HEK293 (cell line): ENCODE measurements around the gene ITGB3.

ENCODE experiments used
- CTCF ChIA-PET: fragments of 350-600 bp; formaldehyde crosslinking; extraction: SDS; loops from one replicate; lab custom pipeline; 2021; ENCODE audit warnings: antibody characterized with exemption; lab: Yijun Ruan, JAX
- POLR2A ChIA-PET: fragments of 300-600 bp; formaldehyde crosslinking; extraction: SDS; loops from one replicate; lab custom pipeline; 2020; ENCODE audit warnings: antibody characterized with exemption, inconsistent platforms; lab: Yijun Ruan, JAX
- H3K27ac ChIP-seq: fragments of 200-500 bp; sonication (Bioruptor generic); 2 replicates; pipeline ENCODE4 v1.5.1; 2014; ENCODE audit warnings: low read depth, low read length, control low read depth, inconsistent platforms; ENCODE audit errors: extremely low read depth
- H3K36me3 ChIP-seq, 2 experiments: fragments of 200-500 bp in 1 of 2; sonication (Bioruptor generic) in 1 of 2; 1 replicate in 1 of 2; 2 replicates in 1 of 2; pipeline ENCODE4 v1.5.1; 2014 to 2017; ENCODE audit warnings: inconsistent platforms in 2 of 2, low read length in 2 of 2; ENCODE audit not compliant: control insufficient read depth in 2 of 2, insufficient read depth in 1 of 2
- H3K4me1 ChIP-seq: fragments of 200-500 bp; sonication (Bioruptor generic); 2 replicates; pipeline ENCODE4 v1.5.1; 2014; ENCODE audit warnings: mild to moderate bottlenecking, low read length, inconsistent platforms; ENCODE audit not compliant: control insufficient read depth, insufficient read depth
- H3K4me3 ChIP-seq: 2 replicates; pipeline ENCODE4 v1.5.1; 2011; ENCODE audit warnings: low read depth, mild to moderate bottlenecking, control low read depth, low read length, moderate library complexity
- H3K9me3 ChIP-seq: fragments of 200-500 bp; sonication (Bioruptor generic); 2 replicates; pipeline ENCODE4 v1.5.1; 2014; ENCODE audit warnings: low read depth, low read length, inconsistent platforms; ENCODE audit not compliant: control insufficient read depth, insufficient read depth
- HOXD13 ChIP-seq: sonication (generic); formaldehyde crosslinking; IDR thresholded peaks from 2 replicates; pipeline ENCODE4 v1.8.0; 2022; ENCODE audit warnings: missing genetic modification reagents, borderline replicate concordance
- KLF8 ChIP-seq: fragments of 450-650 bp; formaldehyde crosslinking; IDR thresholded peaks from 2 replicates; pipeline ENCODE4 v1.5.1; 2016; ENCODE audit warnings: missing biosample characterization, missing genetic modification characterization
- KLF9 ChIP-seq: fragments of 450-650 bp; formaldehyde crosslinking; IDR thresholded peaks from 2 replicates; pipeline ENCODE4 v1.5.1; 2016; ENCODE audit warnings: missing biosample characterization, missing genetic modification characterization, low read depth
- TRIM28 ChIP-seq: IDR thresholded peaks from 2 replicates; pipeline ENCODE4 v1.6.1; 2011; ENCODE audit warnings: low read length, control low read depth, borderline replicate concordance
- ZNF112 ChIP-seq: fragments of 450-650 bp; formaldehyde crosslinking; IDR thresholded peaks from 2 replicates; pipeline ENCODE4 v1.5.0; 2017; ENCODE audit warnings: missing biosample characterization, missing genetic modification characterization
- ZNF140 ChIP-seq: fragments of 450-650 bp; formaldehyde crosslinking; IDR thresholded peaks from 2 replicates; pipeline ENCODE4 v1.5.1; 2016; ENCODE audit warnings: missing biosample characterization, missing genetic modification characterization
- ZNF174 ChIP-seq: fragments of 450-650 bp; formaldehyde crosslinking; IDR thresholded peaks from 2 replicates; pipeline ENCODE4 v1.5.0; 2017; ENCODE audit warnings: missing biosample characterization, mild to moderate bottlenecking, missing genetic modification characterization
- ZNF2 ChIP-seq: fragments of 450-650 bp; formaldehyde crosslinking; IDR thresholded peaks from 2 replicates; pipeline ENCODE4 v1.5.1; 2016; ENCODE audit warnings: missing biosample characterization, missing genetic modification characterization
- ZNF335 ChIP-seq: fragments of 450-650 bp; formaldehyde crosslinking; conservative IDR thresholded peaks from 2 replicates; pipeline ENCODE4 v1.5.1; 2016; ENCODE audit warnings: missing biosample characterization, missing genetic modification characterization
- ZNF350 ChIP-seq: fragments of 450-650 bp; formaldehyde crosslinking; IDR thresholded peaks from 2 replicates; pipeline ENCODE4 v1.5.0; 2017; ENCODE audit warnings: missing biosample characterization, mild to moderate bottlenecking, missing genetic modification characterization
- ZNF362 ChIP-seq: fragments of 450-650 bp; formaldehyde crosslinking; IDR thresholded peaks from 2 replicates; pipeline ENCODE4 v1.5.1; 2016; ENCODE audit warnings: missing biosample characterization, missing genetic modification characterization
- ZNF449 ChIP-seq: fragments of 450-650 bp; formaldehyde crosslinking; IDR thresholded peaks from 2 replicates; pipeline ENCODE4 v1.5.1; 2017; ENCODE audit warnings: missing biosample characterization, mild to moderate bottlenecking, missing genetic modification characterization, moderate library complexity
- ZNF488 ChIP-seq: fragments of 450-650 bp; formaldehyde crosslinking; IDR thresholded peaks from 2 replicates; pipeline ENCODE4 v1.5.1; 2016; ENCODE audit warnings: missing biosample characterization, missing genetic modification characterization
- ZNF548 ChIP-seq: fragments of 450-650 bp; formaldehyde crosslinking; IDR thresholded peaks from 2 replicates; pipeline ENCODE4 v1.5.1; 2016; ENCODE audit warnings: missing biosample characterization, missing genetic modification characterization
- ZNF585B ChIP-seq: fragments of 450-650 bp; formaldehyde crosslinking; IDR thresholded peaks from 2 replicates; pipeline ENCODE4 v1.5.1; 2016; ENCODE audit warnings: missing biosample characterization, missing genetic modification characterization
- ZNF629 ChIP-seq: fragments of 450-650 bp; formaldehyde crosslinking; IDR thresholded peaks from 2 replicates; pipeline ENCODE4 v1.5.1; 2017; ENCODE audit warnings: missing biosample characterization, missing genetic modification characterization
- ZNF768 ChIP-seq: fragments of 450-650 bp; formaldehyde crosslinking; IDR thresholded peaks from 2 replicates; pipeline ENCODE4 v1.5.1; 2018; ENCODE audit warnings: missing biosample characterization, mild to moderate bottlenecking, missing genetic modification characterization
- ZNF792 ChIP-seq: fragments of 450-650 bp; formaldehyde crosslinking; IDR thresholded peaks from 2 replicates; pipeline ENCODE4 v1.5.1; 2016; ENCODE audit warnings: missing biosample characterization, missing genetic modification characterization
- ZSCAN16 ChIP-seq: fragments of 450-650 bp; formaldehyde crosslinking; IDR thresholded peaks from 2 replicates; pipeline ENCODE4 v1.5.1; 2016; ENCODE audit warnings: missing biosample characterization, missing genetic modification characterization
- ZSCAN4 ChIP-seq: fragments of 450-650 bp; formaldehyde crosslinking; IDR thresholded peaks from 2 replicates; pipeline ENCODE4 v1.5.1; 2017; ENCODE audit warnings: missing biosample characterization, missing genetic modification characterization

ITGB3 gene

GRCh38 chr17:47230864-47231263 lies 22.8 kb upstream of the ITGB3 start (continued):
- TF ChIP-seq ZSCAN16 (no peak), ZNF335 (tag by site-specific recombination) (no peak), ZNF629 (tag by site-specific recombination) (no peak), ZNF112 (no peak), ZNF585B (tag by site-specific recombination) (no peak)

GRCh38 chr17:47231334-47231733 lies 22.3 kb upstream of the ITGB3 start:
- CTCF ChIA-PET, result interaction anchor here (0.5 to 8.6 kb wide), 6 partner anchors 9 to 384 kb away, joined by 3 to 164 read pairs (median 8); no protein-coding TSS in a partner anchor
- no peak for TF ChIP-seq KLF8 (tag by site-specific recombination)
- TF ChIP-seq KLF9 (tag by site-specific recombination), result no peak
- TF ChIP-seq ZNF585B (tag by site-specific recombination), result no peak
- no peak for TF ChIP-seq ZNF2
- TF ChIP-seq ZNF768 (tag by site-specific recombination), result no peak
- no peak for TF ChIP-seq ZNF449 (tag by site-specific recombination)
- no peak for TF ChIP-seq ZNF140 (tag by site-specific recombination)
- TF ChIP-seq ZSCAN4 (tag by site-specific recombination), result no peak
- TF ChIP-seq ZNF174 (tag by site-specific recombination), result no peak
- TF ChIP-seq HOXD13, result no peak
- TF ChIP-seq ZNF488, result no peak
- TF ChIP-seq ZNF548 (tag by site-specific recombination), result no peak
- TF ChIP-seq ZNF362 (tag by site-specific recombination), result no peak
- H3K9me3 ChIP-seq, result no peaks in the 10 kb centered on the region
- H3K27ac ChIP-seq, result no peak overlapping the region
- H3K4me1 ChIP-seq, result no peaks in the 10 kb centered on the region
- no peak overlapping the region for H3K4me3 ChIP-seq
- H3K36me3 ChIP-seq, result no peaks in the 10 kb centered on the region
- POLR2A ChIA-PET, result interaction anchor here (0.7 to 1.6 kb wide), 2 partner anchors 9 to 93 kb away, joined by 4 read pairs; no protein-coding TSS in a partner anchor

- Histone ChIP-seq H3K36me3 (no peaks in the 10 kb centered on the region), H3K4me3 (no peak overlapping the region), H3K4me1 (no peaks in the 10 kb centered on the region), H3K27ac (no peak overlapping the region), H3K9me3 (no peaks in the 10 kb centered on the region)
- TF ChIP-seq ZNF548 (tag by site-specific recombination) (no peak), ZNF350 (tag by site-specific recombination) (no peak), ZNF792 (tag by site-specific recombination) (no peak), TRIM28 (no peak)
- ChIA-PET CTCF (interaction anchor here (0.9 to 8.6 kb wide), 4 partner anchors 8 to 289 kb away, joined by 3 to 164 read pairs (median 22); no protein-coding TSS in a partner anchor), POLR2A (interaction anchor here (1.6 kb wide), 1 partner anchor 8 kb away, joined by 4 read pairs; no protein-coding TSS in a partner anchor)
These were observed 21.8 kb upstream of the ITGB3 start for GRCh38 chr17:47231866-47232265.
